ENCODE data around the gene CLEC17A. TPM values are rescaled to one million over a fixed set of nuclear protein-coding genes. Genes with fewer than 3 reads are reported as not detected.
"Not testable (repeated sequence)": the region's sequence is repeated elsewhere in the genome, so short reads cannot be mapped to it uniquely, and the experiment has no call there.

CLEC17A gene
- total RNA-seq = under 1 TPM in 1 of 5 donors, not detected in 4; 0.18 TPM
- polyA plus RNA-seq = under 1 TPM in 1 of 3 donors, not detected in 2; 0.18 TPM
- long read RNA-seq, donor 1 = 0 reads
- long read RNA-seq, donor 2 = 0 reads
- long read RNA-seq, donor 3 = 0 reads
- long read RNA-seq, donor 4 = 0 reads
- long read RNA-seq, donor 5 = 0 reads
- long read RNA-seq, donor 6 = 0 reads
- long read RNA-seq, donor 7 = 0 reads
- long read RNA-seq, donor 8 = 0 reads
- long read RNA-seq, donor 9 = 0 reads
- long read RNA-seq, donor 10 = 0 reads

- TF ChIP-seq EP300 (IDR thresholded peaks at IDR 0.05) (no peak), CTCF (IDR thresholded peaks at IDR 0.05) (no peak), POLR2AphosphoS5 (IDR thresholded peaks at IDR 0.05) (no peak), POLR2A (IDR thresholded peaks at IDR 0.05) (no peak)
- H3K36me3 ChIP-seq = no peaks in the 10 kb centered on the region
- H3K27ac ChIP-seq = no peak within 1 kb of the TSS
- no peaks in the 10 kb centered on the region for H3K27me3 ChIP-seq
- DNase-seq = no peak
- H3K9me3 ChIP-seq = no peaks in the 10 kb centered on the region
- no peak within 1 kb of the TSS for H3K4me3 ChIP-seq
- H3K4me1 ChIP-seq = no peaks in the 10 kb centered on the region
- intact Hi-C loops (cut with DNase I; ENCODE audit: low total_unique reads) = no loop called here
- 28 to 45% (median 41%) methylated on average over 4 to 6 of the region's 6 CpGs for WGBS, 5 donors
Observed at GRCh38 chr19:14582894-14583340, at the start of gene CLEC17A. TSS of gene CLEC17A (plus strand) at chr19:14583084. CDS start at chr19:14583161, 77 bp downstream.

- Histone ChIP-seq H3K4me3 (no peak overlapping the region), H3K27me3 (no peaks in the 10 kb centered on the region), H3K9me3 (no peaks in the 10 kb centered on the region), H3K4me1 (peaks cover 9 to 57% (median 39%) of the 10 kb centered on the region in 4 donors), H3K36me3 (peaks cover 0 to 7% (median 4%) of the 10 kb centered on the region in 4 donors), H3K27ac (no peak overlapping the region)
- 79 to 89% (median 87%) methylated on average over 5 of the region's 5 CpGs for WGBS, 5 donors
- intact Hi-C loops (cut with DNase I; ENCODE audit: low total_unique reads) = no loop called here
- no peak for DNase-seq
- TF ChIP-seq EP300 (IDR thresholded peaks at IDR 0.05) = no peak
Observed at GRCh38 chr19:14533450-14533849, 49.4 kb upstream of the CLEC17A start.

GRCh38 chr19:14536926-14537692 lies 45.8 kb upstream of the CLEC17A start:
- DNase-seq = peak; percentile 87 to 95
- WGBS, 5 donors = 11 to 33% (median 13%) methylated on average over 18 to 24 of the region's 24 CpGs
- TF ChIP-seq CTCF (IDR thresholded peaks at IDR 0.05) (no peak), POLR2AphosphoS5 (IDR thresholded peaks at IDR 0.05) (peak in 2 of 3 donors; percentile 52 to 54)
- Histone ChIP-seq H3K27me3 (no peaks in the 10 kb centered on the region), H3K36me3 (peaks cover 0 to 9% (median 6%) of the 10 kb centered on the region in 4 donors), H3K4me1 (peaks cover 5 to 31% (median 15%) of the 10 kb centered on the region in 4 donors), H3K9me3 (no peaks in the 10 kb centered on the region), H3K4me3 (peak overlapping the region; percentile 23 to 32 (median 28)), H3K27ac (peak overlapping the region; percentile 60 to 74 (median 66))
- intact Hi-C loops (cut with DNase I; ENCODE audit: low total_unique reads) = no loop called here

GRCh38 chr19:14540741-14541525 lies 42.0 kb upstream of the CLEC17A start:
- Histone ChIP-seq H3K36me3 (peaks cover 0 to 4% (median 0%) of the 10 kb centered on the region in 4 donors), H3K4me3 (no peak overlapping the region), H3K27me3 (no peaks in the 10 kb centered on the region), H3K4me1 (peaks cover 7 to 45% (median 26%) of the 10 kb centered on the region in 4 donors), H3K9me3 (no peaks in the 10 kb centered on the region), H3K27ac (no peak overlapping the region)
- WGBS, 5 donors = 90 to 94% (median 92%) methylated on average over 19 of the region's 19 CpGs
- TF ChIP-seq EP300 (IDR thresholded peaks at IDR 0.05) (no peak), POLR2AphosphoS5 (IDR thresholded peaks at IDR 0.05) (no peak), CTCF (IDR thresholded peaks at IDR 0.05) (no peak), POLR2A (IDR thresholded peaks at IDR 0.05) (no peak)
- no peak for DNase-seq
- intact Hi-C loops (cut with DNase I; ENCODE audit: low total_unique reads) = no loop called here

GRCh38 chr19:14541979-14542378 lies 40.9 kb upstream of the CLEC17A start:
- H3K9me3 ChIP-seq; H3K36me3 ChIP-seq; H3K27ac ChIP-seq; intact Hi-C loops (cut with DNase I; ENCODE audit: low total_unique reads); DNase-seq; H3K27me3 ChIP-seq; H3K4me3 ChIP-seq: not testable (repeated sequence)
- peaks cover 0 to 39% (median 22%) of the 10 kb centered on the region in 4 donors for H3K4me1 ChIP-seq
- WGBS, 5 donors = 78 to 94% (median 84%) methylated on average over 5 of the region's 5 CpGs
